NCI-H1694 treated with DMSO at 0.1 percent for 48 hours (cell line): ENCODE data around the gene ZFP30.
A peak's percentile ranks its signal among the peaks of the same experiment; 100 is the strongest.
"Not testable (repeated sequence)": the region's sequence is repeated elsewhere in the genome, so short reads cannot be mapped to it uniquely, and the experiment has no call there.

ENCODE experiments used
- DNase-seq: peaks from one replicate; lab custom pipeline; 2025; lab: John Stamatoyannopoulos, UW

The ZFP30 gene

DNA sequence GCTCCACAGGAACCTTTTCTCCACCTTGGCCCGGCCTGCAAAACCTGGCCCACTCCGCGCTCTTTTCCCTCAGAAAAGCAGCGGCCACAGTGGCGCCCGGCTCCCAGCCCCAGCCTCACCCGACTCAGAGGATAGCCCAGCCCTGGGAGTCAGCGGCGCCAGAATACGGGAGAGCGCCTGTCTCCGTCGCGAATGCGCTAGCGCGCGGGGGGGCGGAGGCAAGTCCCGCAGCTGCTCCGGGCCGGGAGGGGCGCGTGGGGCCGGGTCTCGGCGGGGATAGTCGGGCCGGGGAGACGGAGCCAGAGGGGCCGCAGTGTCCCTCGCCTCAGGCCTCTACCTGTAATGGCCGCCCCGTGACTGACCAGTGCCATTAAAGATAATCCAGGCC, at the start of gene ZFP30:
Gene ZFP30 (minus strand): TSS at position 165 of the 388 bp plus-strand sequence. CDS start 7,643 bp downstream, outside the sequence.
- peak; percentile 86 for DNase-seq

GRCh38 chr19:37699057-37699456, 43.8 kb upstream of the ZFP30 start:
- no peak for DNase-seq

DNA sequence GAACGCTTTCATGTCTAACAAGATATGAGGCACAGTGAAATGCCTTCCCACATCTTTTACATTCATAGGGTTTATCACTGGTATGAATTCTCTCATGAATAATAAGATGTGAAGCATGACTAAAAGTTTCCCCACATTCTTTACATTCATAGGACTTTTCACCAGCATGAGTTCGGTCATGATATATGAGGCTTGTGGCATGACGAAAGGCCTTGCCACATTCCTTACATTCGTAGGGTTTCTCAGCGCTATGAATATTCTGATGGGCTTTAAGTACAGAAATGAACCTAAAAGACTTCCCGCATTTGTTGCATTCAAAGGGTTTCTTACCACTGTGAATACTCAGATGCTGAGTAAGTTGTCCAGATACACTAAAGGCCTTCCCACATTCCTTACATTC, 43.0 kb upstream of the ZFP30 start:
- DNase-seq = no peak

- DNase-seq = no peak
Measured at GRCh38 chr19:37695144-37695899, 40.1 kb upstream of the ZFP30 start.

DNA sequence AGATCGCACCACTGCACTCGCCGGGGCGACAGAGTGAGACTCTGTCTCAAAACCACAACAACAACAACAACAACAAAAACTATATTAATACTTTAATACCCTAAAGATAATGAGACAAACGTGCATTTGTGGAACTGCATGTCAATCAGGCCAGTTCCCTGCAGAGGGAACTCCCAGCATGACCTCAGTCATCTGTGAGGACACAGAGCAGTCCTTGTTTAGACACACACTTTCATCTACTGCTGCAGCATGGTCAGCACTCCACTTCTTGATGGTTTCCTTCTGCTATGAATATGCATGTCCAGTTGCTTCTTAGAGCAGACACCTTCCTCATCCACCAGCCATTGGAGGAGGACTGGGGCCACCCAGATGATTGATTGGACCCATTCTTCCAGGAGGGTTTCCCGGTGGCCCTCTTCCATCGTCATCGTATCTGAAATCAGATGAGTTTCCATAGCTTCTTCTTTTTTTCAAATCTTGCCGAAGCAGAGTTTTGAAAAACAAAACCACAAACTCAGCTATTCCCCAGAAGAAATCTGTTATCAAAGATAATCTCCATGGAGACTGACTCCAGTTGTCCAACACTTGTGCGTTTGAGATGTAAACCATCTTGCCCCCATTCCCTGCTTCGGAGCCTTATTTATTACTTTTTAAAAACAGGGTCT, 37.8 kb upstream of the ZFP30 start:
- no peak for DNase-seq

DNA sequence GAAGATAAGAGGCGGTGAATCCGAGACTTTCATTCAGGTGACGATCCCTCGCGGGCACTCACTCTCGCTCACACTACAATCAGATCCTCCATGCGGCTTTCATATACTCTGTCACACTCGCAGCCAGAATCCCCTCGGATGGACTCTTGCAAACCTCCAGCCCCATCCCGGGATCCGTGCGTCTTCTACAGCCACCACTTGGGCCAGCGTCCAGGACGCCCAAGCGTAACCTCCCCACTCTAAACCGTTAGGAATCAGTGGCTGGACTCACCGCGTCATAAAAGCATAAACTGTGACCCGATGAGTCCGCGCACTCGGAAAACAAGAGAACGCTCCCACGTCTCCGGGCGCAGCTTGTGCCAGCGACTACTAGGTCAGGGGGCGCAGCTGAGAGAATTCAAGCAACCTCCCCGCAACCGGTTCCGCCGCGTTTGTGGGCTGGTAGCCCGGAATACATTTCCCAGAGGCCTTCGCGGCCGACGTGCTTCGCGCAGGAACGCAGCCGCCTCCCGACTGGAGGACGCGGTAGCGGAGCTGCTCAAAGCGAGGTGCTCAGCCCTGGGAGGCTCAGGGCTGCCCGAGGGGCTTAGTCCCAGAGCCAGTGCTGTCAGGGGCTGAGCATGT, 36.7 kb upstream of the ZFP30 start:
- no peak for DNase-seq

GRCh38 chr19:37683520-37683919, 28.3 kb upstream of the ZFP30 start:
- DNase-seq = no peak

DNA sequence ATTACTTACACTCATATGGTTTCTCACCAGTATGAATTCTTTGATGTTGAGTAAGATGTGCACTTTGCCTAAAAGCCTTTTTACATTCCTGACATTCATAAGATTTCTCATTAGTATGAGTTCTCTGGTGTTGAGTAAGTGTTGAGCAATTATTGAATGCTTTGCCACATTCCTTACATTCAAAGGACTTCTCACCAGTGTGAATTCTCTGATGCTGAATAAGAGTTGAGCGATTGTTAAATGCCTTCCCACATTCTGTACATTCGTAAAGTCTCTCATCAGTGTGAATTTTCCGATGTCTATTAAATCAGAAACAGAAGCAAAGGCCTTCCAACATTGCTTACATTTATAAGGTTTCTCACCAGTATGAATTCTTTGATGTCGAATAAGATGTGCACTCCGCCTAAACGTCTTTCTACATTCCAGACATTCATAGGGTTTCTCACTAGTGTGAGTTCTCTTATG, 14.2 kb upstream of the ZFP30 start:
- no peak for DNase-seq

DNA sequence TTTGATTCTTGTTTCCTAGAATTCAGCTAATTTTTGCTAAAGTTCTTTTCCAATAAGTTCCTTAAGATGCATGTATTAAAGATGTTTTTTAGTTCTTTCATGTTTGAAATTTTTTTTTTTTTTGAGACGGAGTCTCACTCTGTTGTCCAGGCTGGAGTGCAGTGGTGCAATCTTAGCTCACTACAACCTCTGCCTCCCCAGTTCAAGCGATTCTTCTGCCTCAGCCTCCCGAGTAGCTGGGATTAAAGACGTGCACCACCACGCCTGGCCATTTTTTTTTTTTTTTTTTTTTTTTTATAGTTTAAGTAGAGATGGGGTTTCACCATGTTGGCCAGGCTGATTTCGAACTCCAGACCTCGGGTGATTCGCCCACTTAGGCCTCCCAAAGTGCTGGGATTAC, 1.9 kb upstream of the ZFP30 start:
- DNase-seq = not testable (repeated sequence)

DNA sequence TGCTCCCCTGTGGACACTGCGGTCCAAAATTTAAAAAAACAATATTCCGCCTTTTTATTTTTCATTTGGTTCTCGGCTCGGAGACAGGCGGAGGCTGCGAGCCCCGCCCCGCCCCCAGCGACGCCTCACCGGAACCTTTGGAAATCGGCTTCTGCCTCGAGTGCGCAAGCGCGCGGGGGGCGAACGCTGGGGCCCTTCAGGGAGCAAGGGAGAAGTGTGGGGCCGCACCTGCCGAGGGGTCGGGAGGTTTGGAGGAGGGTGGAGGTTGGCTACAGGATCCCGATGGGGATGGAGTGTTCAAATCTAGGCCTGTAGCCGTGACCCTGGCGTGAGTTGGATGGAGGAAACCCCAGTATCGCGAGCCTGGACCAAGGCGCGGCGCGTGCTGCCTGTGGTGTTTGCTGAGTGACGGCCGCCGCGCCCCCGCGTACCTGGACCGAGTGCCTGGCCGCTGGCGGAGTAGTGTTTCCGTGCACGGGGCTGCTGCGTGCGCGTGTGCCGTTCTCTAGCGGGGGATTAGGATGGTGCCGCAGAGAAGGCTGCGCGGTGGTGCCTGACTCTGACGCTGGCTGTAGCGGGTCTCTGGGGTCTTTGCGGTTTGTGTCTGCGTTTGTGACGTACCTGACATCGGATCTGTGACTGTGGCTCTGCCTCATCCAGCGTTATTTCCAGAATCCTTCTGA, 565 bp upstream of the ZFP30 start:
- DNase-seq = peak; percentile 86

GRCh38 chr19:37654629-37655300, 500 bp downstream of the ZFP30 start:
- peak; percentile 24 for DNase-seq

GRCh38 chr19:37654118-37654517, 1.1 kb downstream of the ZFP30 start:
- no peak for DNase-seq

DNA sequence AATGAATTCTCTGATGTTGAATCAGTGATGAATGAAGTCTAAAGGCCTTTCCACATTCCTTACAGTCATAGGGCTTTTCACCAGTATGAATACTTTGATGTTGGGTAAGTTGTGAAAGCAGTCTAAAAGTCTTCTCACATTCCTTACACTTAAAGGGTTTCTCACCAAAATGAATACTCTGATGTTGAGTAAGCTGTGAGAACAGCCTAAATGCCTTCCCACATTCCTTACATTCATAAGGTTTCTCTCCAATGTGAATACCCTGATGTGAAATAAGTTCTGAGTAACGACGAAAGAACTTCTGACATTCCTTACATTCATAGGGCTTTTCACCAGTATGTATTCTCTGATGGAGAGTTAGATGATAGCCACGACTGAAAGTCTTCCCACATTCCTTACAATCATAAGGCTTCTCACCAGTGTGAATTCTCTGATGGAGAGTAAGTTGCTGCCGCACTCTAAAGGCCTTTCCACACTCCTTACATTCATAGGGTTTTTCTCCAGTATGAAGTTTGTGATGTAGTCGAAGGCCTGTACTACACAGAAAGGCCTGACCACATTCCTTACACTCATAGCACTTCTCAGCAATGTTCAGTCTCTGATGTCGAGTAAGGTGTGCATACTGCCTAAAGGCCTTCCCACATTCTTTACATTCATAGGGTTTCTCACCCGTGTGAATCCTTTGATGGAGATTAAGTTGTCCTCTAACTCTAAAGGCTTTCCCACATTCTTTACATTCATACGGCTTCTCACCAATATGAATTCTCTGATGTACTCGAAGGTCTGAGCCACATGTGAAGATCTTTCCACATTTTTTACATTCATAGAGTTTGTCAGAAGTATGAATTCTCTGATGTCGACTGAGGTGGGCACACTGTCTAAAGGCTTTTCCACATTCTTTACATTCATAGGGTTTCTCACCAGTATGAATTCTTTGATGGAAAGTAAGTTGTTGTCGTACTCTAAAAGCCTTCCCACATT, 19.9 kb downstream of the ZFP30 start:
- DNase-seq = no peak

- DNase-seq = no peak
Measured at GRCh38 chr19:37594982-37595382, 60.3 kb downstream of the ZFP30 start.

GRCh38 chr19:37594304-37594981, 60.8 kb downstream of the ZFP30 start, which contains the start of the genes ZNF540 and ZNF571:
TSS of gene ZNF540 (plus strand) at chr19:37594876. CDS start at chr19:37598448, 3,572 bp downstream.
TSS of gene ZNF571 (minus strand) at chr19:37594792. CDS start at chr19:37586676, 8,116 bp downstream.
- peak; percentile 83 for DNase-seq

DNA sequence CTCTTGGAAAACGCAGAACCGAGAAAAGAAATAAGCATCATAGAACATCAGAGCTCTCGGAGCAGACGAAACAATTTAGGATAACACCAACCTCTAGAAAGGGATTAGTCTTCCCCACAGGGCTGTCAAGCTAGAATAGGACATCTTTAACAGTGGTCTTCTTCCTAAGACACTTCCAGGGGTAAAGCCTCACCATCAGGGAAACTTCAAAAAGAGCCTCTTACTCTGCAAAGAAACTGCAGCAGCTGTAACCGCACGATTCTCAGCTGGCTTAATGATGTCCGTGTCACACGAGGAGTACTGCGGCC, 61.3 kb downstream of the ZFP30 start:
- DNase-seq = no peak

DNA sequence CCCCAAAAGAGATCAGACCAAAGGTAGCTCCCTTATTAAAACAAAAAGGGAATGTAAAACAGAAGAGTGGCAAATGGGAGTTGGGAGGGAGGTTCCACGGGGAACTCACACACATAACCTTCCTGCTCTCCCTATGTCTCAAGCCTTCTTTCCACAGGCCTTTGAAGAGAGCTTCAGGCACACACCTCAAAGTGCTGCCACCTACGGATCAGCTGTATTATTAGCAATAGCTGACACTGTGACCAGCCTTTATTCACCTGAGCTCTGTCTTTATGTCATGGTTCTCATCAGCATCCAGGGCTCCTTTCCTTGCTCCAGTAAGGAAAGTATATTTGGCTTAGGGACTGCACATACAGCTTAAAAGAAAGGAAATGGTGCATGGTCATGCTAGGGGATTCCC, 71.9 kb downstream of the ZFP30 start:
- no peak for DNase-seq

DNA sequence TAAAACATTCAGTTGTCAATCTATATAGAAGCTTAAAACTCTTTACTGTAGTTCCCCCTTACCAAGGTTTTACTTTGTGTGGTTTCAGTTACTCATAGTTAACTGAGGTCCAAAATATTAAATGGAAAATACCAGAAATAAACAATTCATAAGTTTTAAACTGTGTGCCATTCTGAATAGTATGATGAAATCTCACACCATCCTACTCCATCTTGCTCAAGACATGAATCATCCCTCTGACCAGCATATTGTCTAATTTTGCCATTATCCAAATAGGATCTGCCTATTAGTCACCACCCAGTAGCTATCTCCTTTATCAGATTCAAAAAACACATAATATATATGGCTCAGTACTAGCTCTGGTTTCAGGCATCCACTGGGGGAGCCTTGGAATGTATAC, 83.1 kb downstream of the ZFP30 start:
- no peak for DNase-seq

- no peak for DNase-seq
Measured at GRCh38 chr19:37565370-37565669, 89.9 kb downstream of the ZFP30 start.
